DMS 273 treated with DMSO at 0.1 percent for 48 hours (cell line): ENCODE data around the gene ELP1.

Experiments used
- DNase-seq: peaks from one replicate; lab custom pipeline; 2025; lab: John Stamatoyannopoulos, UW

The ELP1 gene

GRCh38 chr9:108882052-108882888 lies 51.7 kb downstream of the ELP1 start:
- DNase-seq, result no peak

- no peak for DNase-seq
Measured at GRCh38 chr9:108880738-108881316, 53.1 kb downstream of the ELP1 start.

- DNase-seq, result no peak
Measured at GRCh38 chr9:108877524-108877923, 56.4 kb downstream of the ELP1 start.

- DNase-seq, result no peak
Measured at GRCh38 chr9:108876425-108876824, 57.5 kb downstream of the ELP1 start.

GRCh38 chr9:108874058-108874788 lies 59.7 kb downstream of the ELP1 start:
- no peak for DNase-seq

- no peak for DNase-seq
Measured at GRCh38 chr9:108869092-108869725, 64.7 kb downstream of the ELP1 start.

- DNase-seq, result no peak
Measured at GRCh38 chr9:108867829-108868228, 66.1 kb downstream of the ELP1 start.

- no peak for DNase-seq
Measured at GRCh38 chr9:108867116-108867515, 66.8 kb downstream of the ELP1 start.

- DNase-seq, result no peak
Measured at GRCh38 chr9:108866001-108866420, 67.9 kb downstream of the ELP1 start.

- DNase-seq, result no peak
Measured at GRCh38 chr9:108865037-108865436, 68.9 kb downstream of the ELP1 start.

- DNase-seq, result no peak
Measured at GRCh38 chr9:108864446-108864845, 69.5 kb downstream of the ELP1 start.

- DNase-seq, result no peak
Measured at GRCh38 chr9:108863891-108864290, 70.0 kb downstream of the ELP1 start.

- no peak for DNase-seq
Measured at GRCh38 chr9:108861997-108862396, 71.9 kb downstream of the ELP1 start, which contains the start of gene ACTL7A. ACTL7A (plus strand) TSS chr9:108862266; CDS start chr9:108862323, 57 bp downstream.

- DNase-seq, result no peak
Measured at GRCh38 chr9:108861464-108861863, 72.5 kb downstream of the ELP1 start.

- no peak for DNase-seq
Measured at GRCh38 chr9:108860764-108861163, 73.2 kb downstream of the ELP1 start.

GRCh38 chr9:108860354-108860753 lies 73.6 kb downstream of the ELP1 start:
- DNase-seq, result no peak

GRCh38 chr9:108859459-108860114 lies 74.3 kb downstream of the ELP1 start:
- DNase-seq, result no peak

- no peak for DNase-seq
Measured at GRCh38 chr9:108857572-108857971, 76.4 kb downstream of the ELP1 start.

- no peak for DNase-seq
Measured at GRCh38 chr9:108855888-108856287, 78.0 kb downstream of the ELP1 start, which contains the start of gene ACTL7B. ACTL7B (minus strand) TSS chr9:108855986; CDS start chr9:108855930, 56 bp downstream.

GRCh38 chr9:108855529-108855886 lies 78.4 kb downstream of the ELP1 start:
- DNase-seq, result no peak

GRCh38 chr9:108854641-108855528 lies 79.0 kb downstream of the ELP1 start:
- no peak for DNase-seq
